H1 (cell line): Measurements from ENCODE around the gene PRMT2. TPM values are rescaled to one million over a fixed set of nuclear protein-coding genes. Genes with fewer than 3 reads are reported as not detected.

Experiments used
- CTCF ChIA-PET: fragments of 300-600 bp; sonication (Branson Sonifier 250); formaldehyde crosslinking; loops from one replicate; lab custom pipeline; 2021; ENCODE audit not compliant: partially characterized antibody; lab: Charles Lee
- POLR2A ChIA-PET: fragments of 300-600 bp; sonication (Branson Sonifier 250); formaldehyde crosslinking; loops from one replicate; lab custom pipeline; 2021; ENCODE audit warnings: inconsistent platforms; ENCODE audit not compliant: partially characterized antibody; lab: Charles Lee
- DNase-seq, 2 experiments: peaks; one replicate each; pipeline versions ENCODE4 v3.0.0 to v3.0.0-alpha.2; 2010 to 2022; ENCODE audit warnings: low spot score in 2 of 2, low read depth in 1 of 2, mixed read lengths in 1 of 2
- FAIRE-seq: peaks from 2 replicates; lab custom pipeline; 2011; peaks lifted over from hg19 to GRCh38; lab: Jason Lieb, UNC
- H2AFZ ChIP-seq: 2 replicates; pipeline ENCODE4 v1.8.1; 2012; ENCODE audit warnings: low read length, inconsistent platforms
- H2AK5ac ChIP-seq: 2 replicates; pipeline ENCODE4 v1.6.1; 2013; ENCODE audit warnings: low read depth, low read length
- H2BK120ac ChIP-seq: replicated peaks from 2 replicates; pipeline ENCODE3; 2013; ENCODE audit warnings: low read depth, low read length, inconsistent platforms
- H2BK12ac ChIP-seq: 2 replicates; pipeline ENCODE4 v1.6.1; 2013; ENCODE audit warnings: low read depth, low read length
- H2BK15ac ChIP-seq: 2 replicates; pipeline ENCODE4 v1.6.1; 2013; ENCODE audit warnings: low read length
- H2BK20ac ChIP-seq: 2 replicates; pipeline ENCODE4 v1.6.1; 2013; ENCODE audit warnings: low read length
- H2BK5ac ChIP-seq: 2 replicates; pipeline ENCODE4 v1.6.1; 2013; ENCODE audit warnings: low read depth, low read length
- H3K14ac ChIP-seq: 2 replicates; pipeline ENCODE4 v1.6.1; 2013; ENCODE audit warnings: inconsistent platforms; ENCODE audit not compliant: insufficient read length
- H3K18ac ChIP-seq: 2 replicates; pipeline ENCODE4 v1.6.1; 2013; ENCODE audit warnings: low read length; ENCODE audit errors: extremely low read depth
- H3K23ac ChIP-seq: 2 replicates; pipeline ENCODE4 v1.6.1; 2013; ENCODE audit warnings: inconsistent platforms; ENCODE audit not compliant: insufficient read length
- H3K23me2 ChIP-seq: 2 replicates; pipeline ENCODE4 v1.6.1; 2013; ENCODE audit warnings: low read depth, low read length
- H3K27ac ChIP-seq: 2 replicates; pipeline ENCODE4 v1.6.1; 2011; ENCODE audit warnings: low read depth, low read length, inconsistent platforms
- H3K27me3 ChIP-seq, 4 experiments: replicated peaks in 1 of 4; 1 replicate in 1 of 4; 2 replicates in 3 of 4; pipeline versions ENCODE4 v1.6.1 to v1.8.1; 2011 to 2013; ENCODE audit warnings: low read length in 3 of 4, mild to moderate bottlenecking in 3 of 4, inconsistent platforms in 2 of 4, mixed read lengths in 2 of 4, moderate library complexity in 1 of 4; ENCODE audit not compliant: control insufficient read depth in 3 of 4, insufficient read depth in 3 of 4; ENCODE audit errors: extremely low read depth in 1 of 4
- H3K36me3 ChIP-seq, 4 experiments: 2 replicates each; pipeline versions ENCODE4 v1.6.1 to v1.8.1; 2011 to 2013; ENCODE audit warnings: mild to moderate bottlenecking in 4 of 4, low read length in 3 of 4, moderate library complexity in 2 of 4, control low read depth in 1 of 4, inconsistent platforms in 1 of 4; ENCODE audit not compliant: insufficient read depth in 4 of 4, control insufficient read depth in 2 of 4
- H3K4ac ChIP-seq: replicated peaks from 2 replicates; pipeline ENCODE3; 2013; ENCODE audit warnings: low read length, low read depth, mixed read lengths, inconsistent platforms; ENCODE audit not compliant: insufficient read length
- H3K4me1 ChIP-seq, 4 experiments: replicated peaks in 1 of 4; 1 replicate in 1 of 4; 2 replicates in 3 of 4; pipeline versions ENCODE4 v1.6.1 to v1.8.1; 2011 to 2013; ENCODE audit warnings: low read length in 3 of 4, inconsistent platforms in 2 of 4, mixed read lengths in 1 of 4; ENCODE audit not compliant: insufficient read depth in 4 of 4, control insufficient read depth in 3 of 4
- H3K4me2 ChIP-seq, 2 experiments: 2 replicates each; pipeline versions ENCODE4 v1.6.1 to v1.8.1; 2011 to 2013; ENCODE audit warnings: low read depth in 2 of 2, low read length in 2 of 2, control low read depth in 1 of 2, inconsistent platforms in 1 of 2, mild to moderate bottlenecking in 1 of 2; ENCODE audit not compliant: insufficient read depth in 1 of 2
- H3K4me3 ChIP-seq, 4 experiments: fragments of 200-600, 300-600 bp in 1 of 4; sonication (generic), shearing (Covaris generic), sonication (Bioruptor Twin) in 1 of 4; 2 replicates each; pipeline versions ENCODE4 v1.5.1 to v1.8.1; 2011 to 2016; ENCODE audit warnings: low read length in 4 of 4, low read depth in 3 of 4, control low read depth in 2 of 4, inconsistent platforms in 2 of 4, mild to moderate bottlenecking in 2 of 4, mixed read lengths in 1 of 4, moderate library complexity in 1 of 4; ENCODE audit not compliant: insufficient read depth in 2 of 4; ENCODE audit errors: extremely low read depth in 1 of 4
- H3K56ac ChIP-seq: replicated peaks from 2 replicates; pipeline ENCODE3; 2013; ENCODE audit warnings: low read depth, mild to moderate bottlenecking, mixed read lengths, low read length, inconsistent platforms; ENCODE audit not compliant: insufficient read length
- H3K79me1 ChIP-seq: 2 replicates; pipeline ENCODE4 v1.6.1; 2013; ENCODE audit warnings: low read depth, low read length, control low read depth
- H3K79me2 ChIP-seq, 2 experiments: 2 replicates each; pipeline versions ENCODE4 v1.6.1 to v1.8.1; 2012 to 2013; ENCODE audit warnings: low read length in 2 of 2, mild to moderate bottlenecking in 2 of 2, inconsistent platforms in 1 of 2; ENCODE audit not compliant: insufficient read depth in 2 of 2, control insufficient read depth in 1 of 2
- H3K9ac ChIP-seq, 4 experiments: replicated peaks in 1 of 4; 1 replicate in 1 of 4; 2 replicates in 3 of 4; pipeline versions ENCODE4 v1.6.1 to v1.8.1; 2011 to 2013; ENCODE audit warnings: low read depth in 3 of 4, low read length in 3 of 4, control low read depth in 2 of 4, mild to moderate bottlenecking in 2 of 4, moderate library complexity in 2 of 4, inconsistent platforms in 1 of 4; ENCODE audit errors: extremely low read depth in 1 of 4
- H3K9me3 ChIP-seq, 2 experiments: 2 replicates each; pipeline versions ENCODE4 v1.6.1 to v1.8.1; 2012 to 2013; ENCODE audit warnings: mild to moderate bottlenecking in 2 of 2, moderate library complexity in 2 of 2, control low read depth in 1 of 2, inconsistent platforms in 1 of 2, low read depth in 1 of 2, low read length in 1 of 2, mixed read lengths in 1 of 2; ENCODE audit not compliant: insufficient read depth in 2 of 2
- H4K20me1 ChIP-seq, 2 experiments: replicated peaks in 1 of 2; 2 replicates each; pipeline versions ENCODE3 to v1.8.1; 2011 to 2013; ENCODE audit warnings: inconsistent platforms in 2 of 2, low read length in 2 of 2, mild to moderate bottlenecking in 1 of 2; ENCODE audit not compliant: insufficient read depth in 2 of 2, control insufficient read depth in 1 of 2
- H4K5ac ChIP-seq: 2 replicates; pipeline ENCODE4 v1.6.1; 2013; ENCODE audit warnings: low read length, low read depth, mixed read lengths, inconsistent platforms; ENCODE audit not compliant: insufficient read length
- H4K8ac ChIP-seq: 2 replicates; pipeline ENCODE4 v1.8.0; 2013; ENCODE audit warnings: mild to moderate bottlenecking, moderate library complexity, low read length, inconsistent platforms; ENCODE audit not compliant: insufficient read depth; ENCODE audit errors: extremely low read depth
- H4K91ac ChIP-seq: replicated peaks from 2 replicates; pipeline ENCODE3; 2013; ENCODE audit warnings: low read length, mixed read lengths, inconsistent platforms; ENCODE audit not compliant: insufficient read length
- MAX ChIP-seq: IDR thresholded peaks from 2 replicates; pipeline ENCODE4 v1.6.1; 2012; ENCODE audit warnings: inconsistent platforms
- WGBS, 2 experiments: shearing (Covaris generic) in 1 of 2; methylation state at CpG; one replicate each; pipeline versions ENCODE4 v1.1.6 to v1.1.7; 2013 to 2015; ENCODE audit warnings: low lambda C conversion rate in 2 of 2, mixed read lengths in 2 of 2, inconsistent platforms in 1 of 2, low coverage in 1 of 2, missing lambda C conversion rate in 1 of 2; ENCODE audit not compliant: insufficient replicate concordance in 2 of 2, insufficient coverage in 1 of 2, insufficient read length in 1 of 2; ENCODE audit errors: extremely low coverage in 1 of 2, missing lambda C conversion rate in 1 of 2; 5-methylcytosine and 5-hydroxymethylcytosine counted together
- polyA plus RNA-seq, 7 experiments: library from polyadenylated mRNA; depleted of rRNA in 3 of 7; stranded (reverse) in 5 of 7; unstranded in 2 of 7; fragments of >200 nt in 5 of 7; fragments of 200-250 nt in 2 of 7; gene quantifications; 1 replicate in 5 of 7; 2 replicates in 1 of 7; 4 replicates in 1 of 7; pipeline versions ENCODE4 v1.2.1 to v1.2.3, GENCODE V29; 2011 to 2013; ENCODE audit warnings: missing spikeins in 2 of 7, mixed read lengths in 2 of 7
- total RNA-seq: library from RNA; stranded (reverse); fragmentation: NEBNext Ultra II Directional; extraction: Animal tissue kit (Norgen Biotek cat#: 25700); gene quantifications from 2 replicates; pipeline ENCODE4 v1.2.1, GENCODE V29; 2021

Gene PRMT2
- total and polyA plus RNA-seq, 2 of the 8 experiments (the other 6 are each of a cell fraction or from before 2014, with no cell fraction given), result 45.8 to 59.2 TPM

GRCh38 chr21:46622226-46622625, 13.2 kb upstream of the PRMT2 start:
- H2BK20ac ChIP-seq, result no peak overlapping the region
- 88% methylated on average over 4 of the region's 4 CpGs; no CpG with 5 or more reads in 1 of the 2 experiments for WGBS, 2 experiments
- no peaks in the 10 kb centered on the region for H3K79me2 ChIP-seq
- H2AFZ ChIP-seq, result no peak overlapping the region
- H3K36me3 ChIP-seq, result no peaks in the 10 kb centered on the region
- H3K9me3 ChIP-seq, result peaks cover 9 to 20% of the 10 kb centered on the region in 2 experiments
- H4K5ac ChIP-seq, result no peak overlapping the region
- H3K14ac ChIP-seq, result no peak overlapping the region
- no peak overlapping the region for H3K18ac ChIP-seq
- H3K79me1 ChIP-seq, result no peaks in the 10 kb centered on the region
- no peak overlapping the region for H3K27ac ChIP-seq
- H3K4me2 ChIP-seq, result no peak overlapping the region
- H3K9ac ChIP-seq, result no peak overlapping the region
- H3K4ac ChIP-seq, result no peak overlapping the region
- no peak overlapping the region for H3K23ac ChIP-seq
- H2BK15ac ChIP-seq, result no peak overlapping the region
- POLR2A ChIA-PET, result interaction anchor here (3.3 kb wide), 1 partner anchor 13 kb away, joined by 18 read pairs; the partner anchor contains the start of gene PRMT2
- H2AK5ac ChIP-seq, result no peak overlapping the region
- no peaks in the 10 kb centered on the region for H3K23me2 ChIP-seq
- no peak for TF ChIP-seq MAX
- TF ChIP-seq, all 59 proteins: peak for 0
- H4K91ac ChIP-seq, result no peak overlapping the region
- DNase-seq, result no peak
- no peak overlapping the region for H3K56ac ChIP-seq
- no peak overlapping the region for H2BK5ac ChIP-seq
- 0 out of 2 replicates have a peak overlapping the region, but pooled peaks have one; percentile 45 for H4K8ac ChIP-seq
- no peaks in the 10 kb centered on the region for H3K27me3 ChIP-seq
- no peaks in the 10 kb centered on the region; a peak in 2 of 7 replicates for H3K4me1 ChIP-seq
- H3K4me3 ChIP-seq, result no peak overlapping the region
- CTCF ChIA-PET, result interaction anchor here (0.5 to 2.4 kb wide), 4 partner anchors 15 to 1016 kb away, joined by 3 to 6 read pairs (median 3); no protein-coding TSS in a partner anchor
- H2BK12ac ChIP-seq, result no peak overlapping the region
- H2BK120ac ChIP-seq, result no peak overlapping the region
- FAIRE-seq, result no peak
- no peaks in the 10 kb centered on the region for H4K20me1 ChIP-seq
